HEK293T (cell line): ENCODE data around the gene MDH2.
"Not testable (repeated sequence)": the region's sequence is repeated elsewhere in the genome, so short reads cannot be mapped to it uniquely, and the experiment has no call there.

Source experiments
- ARNT ChIP-seq: fragments of 450-650 bp; IDR thresholded peaks from 2 replicates; pipeline ENCODE4 v1.6.1; 2017; ENCODE audit warnings: mild to moderate bottlenecking
- BHLHE40 ChIP-seq: fragments of 450-650 bp; IDR thresholded peaks from 2 replicates; pipeline ENCODE4 v1.6.1; 2016; ENCODE audit warnings: mild to moderate bottlenecking, moderate library complexity, borderline replicate concordance
- ELF4 ChIP-seq: fragments of 450-650 bp; IDR thresholded peaks from 2 replicates; pipeline ENCODE4 v1.6.1; 2017; ENCODE audit warnings: antibody characterized with exemption
- FOXA1 ChIP-seq: fragments of 450-650 bp; IDR thresholded peaks from 2 replicates; pipeline ENCODE4 v1.6.1; 2016; ENCODE audit warnings: mild to moderate bottlenecking
- FOXK2 ChIP-seq: fragments of 450-650 bp; IDR thresholded peaks from 2 replicates; pipeline ENCODE4 v1.6.1; 2016; ENCODE audit warnings: mild to moderate bottlenecking
- FOXM1 ChIP-seq: fragments of 450-650 bp; IDR thresholded peaks from 2 replicates; pipeline ENCODE4 v1.6.1; 2017; ENCODE audit warnings: mild to moderate bottlenecking, borderline replicate concordance
- HDGF ChIP-seq: fragments of 450-650 bp; IDR thresholded peaks from 2 replicates; pipeline ENCODE4 v1.6.1; 2017; ENCODE audit warnings: antibody characterized with exemption, borderline replicate concordance
- LEF1 ChIP-seq: fragments of 450-650 bp; IDR thresholded peaks from 2 replicates; pipeline ENCODE4 v1.6.1; 2017; ENCODE audit warnings: mild to moderate bottlenecking, borderline replicate concordance
- NFRKB ChIP-seq: fragments of 450-650 bp; IDR thresholded peaks from 2 replicates; pipeline ENCODE4 v1.6.1; 2016; ENCODE audit warnings: mild to moderate bottlenecking, moderate library complexity
- SP1 ChIP-seq: fragments of 450-650 bp; IDR thresholded peaks from 2 replicates; pipeline ENCODE4 v1.6.1; 2017
- SUZ12 ChIP-seq: fragments of 450-650 bp; IDR thresholded peaks from 2 replicates; pipeline ENCODE4 v1.6.1; 2016; ENCODE audit warnings: mild to moderate bottlenecking
- ZNF384 ChIP-seq: fragments of 450-650 bp; IDR thresholded peaks from 2 replicates; pipeline ENCODE4 v1.6.1; 2016

GRCh38 chr7:76018520-76018919, 29.4 kb upstream of the MDH2 start:
- TF ChIP-seq HDGF, FOXM1, ZNF384, SUZ12, FOXA1, ARNT, BHLHE40, SP1, ELF4, NFRKB, FOXK2, LEF1: not testable (repeated sequence)
